ENCODE measurements around the gene HACD2.

HACD2 gene

DNA sequence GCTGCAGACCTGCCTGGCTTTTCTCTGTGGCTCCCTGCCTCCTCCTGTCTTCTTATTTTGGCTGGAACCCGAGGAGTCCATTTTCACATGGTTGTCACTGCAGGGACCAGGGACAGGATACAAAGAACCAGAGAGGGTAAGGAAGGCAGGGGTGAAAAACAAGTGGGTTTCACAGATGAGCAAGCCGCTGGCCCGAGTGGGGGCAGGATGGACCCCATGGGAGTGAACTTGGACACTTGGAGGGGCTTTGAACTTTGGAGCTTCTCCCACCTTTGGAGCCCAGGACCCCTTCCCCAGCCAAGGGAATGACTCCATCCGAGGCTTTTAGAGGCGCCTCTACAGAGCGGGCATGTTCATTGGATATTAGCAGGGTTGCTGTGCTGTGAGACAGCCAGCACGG lies 109.1 kb downstream of the HACD2 start:
- TF ChIP-seq, protein P1, sequence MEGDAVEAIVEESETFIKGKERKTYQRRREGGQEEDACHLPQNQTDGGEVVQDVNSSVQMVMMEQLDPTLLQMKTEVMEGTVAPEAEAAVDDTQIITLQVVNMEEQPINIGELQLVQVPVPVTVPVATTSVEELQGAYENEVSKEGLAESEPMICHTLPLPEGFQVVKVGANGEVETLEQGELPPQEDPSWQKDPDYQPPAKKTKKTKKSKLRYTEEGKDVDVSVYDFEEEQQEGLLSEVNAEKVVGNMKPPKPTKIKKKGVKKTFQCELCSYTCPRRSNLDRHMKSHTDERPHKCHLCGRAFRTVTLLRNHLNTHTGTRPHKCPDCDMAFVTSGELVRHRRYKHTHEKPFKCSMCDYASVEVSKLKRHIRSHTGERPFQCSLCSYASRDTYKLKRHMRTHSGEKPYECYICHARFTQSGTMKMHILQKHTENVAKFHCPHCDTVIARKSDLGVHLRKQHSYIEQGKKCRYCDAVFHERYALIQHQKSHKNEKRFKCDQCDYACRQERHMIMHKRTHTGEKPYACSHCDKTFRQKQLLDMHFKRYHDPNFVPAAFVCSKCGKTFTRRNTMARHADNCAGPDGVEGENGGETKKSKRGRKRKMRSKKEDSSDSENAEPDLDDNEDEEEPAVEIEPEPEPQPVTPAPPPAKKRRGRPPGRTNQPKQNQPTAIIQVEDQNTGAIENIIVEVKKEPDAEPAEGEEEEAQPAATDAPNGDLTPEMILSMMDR (IDR thresholded peaks at IDR 0.05): no peak

- TF ChIP-seq, protein P1 (IDR thresholded peaks at IDR 0.05): no peak
Observed at GRCh38 chr3:123471106-123471505, 113.7 kb downstream of the HACD2 start.

DNA sequence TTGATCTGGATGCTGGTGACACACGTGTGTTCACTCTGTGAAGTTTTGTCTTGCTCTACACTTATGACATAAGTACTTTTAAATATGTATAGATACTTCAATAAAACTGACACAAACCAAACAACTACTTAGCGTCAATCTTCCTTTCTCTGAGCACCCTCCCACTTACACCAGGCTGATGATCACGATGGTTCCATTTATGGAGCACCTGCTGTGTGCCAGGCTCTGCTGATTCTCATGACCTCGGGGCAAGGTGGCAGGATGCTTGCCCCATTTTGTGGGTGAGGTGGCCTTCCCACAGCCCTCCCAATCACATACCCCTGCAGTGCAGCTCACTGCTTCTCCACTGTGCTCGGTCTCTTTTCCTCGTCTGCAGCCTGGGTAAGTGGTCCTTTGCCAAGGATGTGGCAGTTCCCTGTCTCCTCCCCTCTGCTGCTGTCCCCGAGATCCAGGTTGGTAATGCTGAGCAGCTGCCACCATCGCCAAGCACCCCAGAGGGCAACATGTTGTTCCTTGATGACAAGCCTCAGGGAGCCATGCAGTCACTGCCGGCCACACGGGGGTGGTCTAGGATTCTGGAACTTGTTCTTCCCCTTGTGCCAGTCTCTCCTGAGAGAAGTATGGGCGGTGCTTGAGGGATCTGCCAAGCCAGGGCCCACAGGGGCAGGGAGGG lies 115.4 kb downstream of the HACD2 start:
- TF ChIP-seq, protein P1 (IDR thresholded peaks at IDR 0.05): no peak

DNA sequence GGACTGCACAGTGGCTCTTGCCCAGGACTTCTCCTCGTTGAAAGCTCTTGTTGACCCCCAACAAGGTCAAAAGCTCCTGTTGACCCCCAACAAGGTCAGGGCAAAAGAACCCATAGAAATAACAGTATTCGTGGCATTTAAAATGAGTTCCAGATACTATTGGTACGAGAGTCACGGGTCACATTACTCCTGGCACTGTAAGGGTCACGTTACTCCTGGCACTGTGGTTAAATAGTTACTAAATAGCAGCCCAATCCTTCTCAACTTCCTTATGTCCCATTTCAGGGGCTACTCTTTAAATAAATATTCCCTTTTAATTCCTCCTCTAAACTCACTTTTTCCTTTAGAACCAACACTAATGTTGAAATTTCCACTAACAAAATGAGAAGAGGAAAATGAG lies 117.8 kb downstream of the HACD2 start:
- TF ChIP-seq, protein P1 (IDR thresholded peaks at IDR 0.05): no peak

DNA sequence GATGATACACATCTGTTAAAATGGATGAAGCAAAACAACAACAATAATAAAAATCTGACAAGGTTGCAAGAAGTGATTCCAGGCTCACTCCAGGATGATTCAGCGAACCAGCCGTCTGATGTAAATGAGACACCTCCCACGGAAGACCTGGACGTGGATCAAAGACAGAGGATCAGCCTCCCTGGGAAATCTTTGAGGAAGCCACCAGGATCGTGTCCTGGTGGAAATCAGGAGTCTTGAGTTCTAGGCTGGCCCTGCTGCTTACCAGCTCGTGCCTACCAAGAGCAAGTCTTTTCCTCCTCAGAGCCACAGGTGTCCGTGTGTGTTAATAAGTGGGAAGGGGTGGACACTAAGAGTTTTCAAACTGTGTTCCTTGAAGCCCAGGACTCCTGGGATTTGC lies 120.6 kb downstream of the HACD2 start:
- TF ChIP-seq, protein P1 (IDR thresholded peaks at IDR 0.05): no peak

DNA sequence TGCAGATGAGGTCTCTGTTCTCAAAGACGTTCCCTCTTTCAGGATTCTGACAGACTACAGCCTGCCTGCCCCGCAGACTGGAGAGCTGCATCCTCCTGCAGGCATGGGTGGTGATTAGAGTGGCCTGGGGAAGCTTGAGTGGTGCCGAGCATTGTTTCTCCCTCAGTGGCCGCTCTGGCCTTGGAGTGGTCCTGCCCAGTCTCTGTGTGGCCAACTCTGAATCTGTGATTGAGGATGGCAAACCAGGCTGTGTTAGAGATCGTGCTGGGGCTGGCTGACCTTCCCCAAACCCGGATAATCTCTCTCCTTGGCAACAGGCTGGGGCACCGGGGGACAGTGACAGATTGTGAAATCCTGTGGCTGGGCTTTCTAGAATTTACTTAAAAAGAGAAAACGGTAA lies 125.0 kb downstream of the HACD2 start:
- TF ChIP-seq, protein P1 (IDR thresholded peaks at IDR 0.05): no peak

DNA sequence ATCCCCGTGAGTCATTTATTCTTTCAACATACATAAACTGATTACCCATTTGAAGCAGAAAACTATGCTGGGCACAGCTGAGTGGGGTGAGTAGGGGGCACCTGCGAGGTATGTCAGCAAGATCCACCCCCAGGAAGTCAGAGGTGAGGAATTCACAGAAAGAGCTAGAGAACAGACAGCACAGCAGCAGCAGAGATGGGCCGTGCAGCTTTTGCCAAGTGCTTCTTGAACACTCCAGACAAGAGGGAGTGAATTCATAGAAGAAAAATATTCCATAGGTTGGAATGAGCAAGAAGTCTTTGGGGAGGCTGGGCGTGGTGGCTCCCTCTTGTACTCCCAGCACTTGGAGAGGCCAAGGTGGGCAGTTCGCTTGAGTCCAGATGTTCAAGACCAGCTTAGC lies 126.6 kb downstream of the HACD2 start:
- TF ChIP-seq, protein P1 (IDR thresholded peaks at IDR 0.05): no peak

GRCh38 chr3:123457841-123458240 lies 127.0 kb downstream of the HACD2 start:
- TF ChIP-seq, protein P1 (IDR thresholded peaks at IDR 0.05): no peak

Data from LNCAP (cell line).